ENCODE results near the gene APBB3.

The APBB3 gene

DNA sequence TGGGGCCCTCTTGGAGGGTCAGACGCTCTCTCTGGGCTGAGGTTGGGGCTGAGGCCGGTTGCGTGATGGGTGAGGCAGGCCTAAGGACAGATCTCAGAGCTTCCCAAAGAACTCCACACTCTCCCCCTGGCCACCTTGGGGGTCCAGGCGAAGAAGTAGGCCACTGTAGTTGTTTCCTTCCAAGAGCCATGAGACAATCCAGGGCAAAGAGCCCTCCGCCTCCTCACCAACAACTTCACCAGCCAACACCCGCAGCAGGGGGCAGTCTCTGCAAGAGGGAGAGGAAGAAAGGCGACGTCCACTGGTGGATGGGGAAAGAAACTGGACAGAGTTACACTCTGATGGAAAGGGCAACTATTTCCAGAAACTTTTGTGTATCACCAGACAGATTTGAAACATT lies 10.9 kb upstream of the APBB3 start:
- peak; percentile 30 for DNase-seq (ENCODE audit: low spot score)

DNA sequence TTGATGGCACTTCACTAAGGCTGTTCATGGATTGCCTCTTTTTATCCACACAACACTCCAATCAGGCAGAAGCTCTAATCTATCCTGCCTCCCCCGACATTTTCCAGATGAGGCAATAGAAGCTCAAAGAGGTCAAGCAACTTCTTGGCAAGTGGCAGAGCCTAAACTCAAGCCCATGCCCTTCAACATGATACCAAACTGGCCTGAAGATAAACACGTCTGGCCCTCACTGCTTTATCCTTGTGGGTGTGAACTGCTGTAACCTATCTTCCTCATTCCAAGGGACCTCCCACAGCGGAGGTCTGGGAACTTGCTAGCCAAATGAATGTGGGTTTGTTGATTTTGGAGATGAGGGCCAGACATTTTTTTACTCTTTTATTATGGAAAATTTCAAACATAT lies 9.8 kb upstream of the APBB3 start:
- no peak for DNase-seq (ENCODE audit: low spot score)

DNA sequence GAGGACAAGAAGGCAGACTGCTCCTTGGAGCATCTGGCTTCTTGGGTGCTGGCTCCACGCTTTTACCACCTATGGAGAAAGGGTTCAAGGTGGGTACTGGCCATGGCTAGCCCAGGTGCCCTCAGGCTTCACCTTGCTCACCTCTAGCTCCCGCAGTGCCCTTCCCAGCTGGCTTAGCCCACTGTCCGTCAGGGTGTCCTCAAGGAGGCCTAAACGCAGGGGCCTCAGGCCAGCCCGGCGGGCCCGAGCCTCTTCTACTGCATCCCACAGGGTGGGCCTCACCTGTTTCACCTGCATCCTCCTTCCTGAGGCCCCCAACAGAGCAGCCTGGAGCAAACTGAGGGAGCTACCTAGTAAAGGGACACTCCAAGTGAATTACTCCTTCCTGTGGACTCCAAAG lies 9.3 kb upstream of the APBB3 start:
- no peak for DNase-seq (ENCODE audit: low spot score)

DNA sequence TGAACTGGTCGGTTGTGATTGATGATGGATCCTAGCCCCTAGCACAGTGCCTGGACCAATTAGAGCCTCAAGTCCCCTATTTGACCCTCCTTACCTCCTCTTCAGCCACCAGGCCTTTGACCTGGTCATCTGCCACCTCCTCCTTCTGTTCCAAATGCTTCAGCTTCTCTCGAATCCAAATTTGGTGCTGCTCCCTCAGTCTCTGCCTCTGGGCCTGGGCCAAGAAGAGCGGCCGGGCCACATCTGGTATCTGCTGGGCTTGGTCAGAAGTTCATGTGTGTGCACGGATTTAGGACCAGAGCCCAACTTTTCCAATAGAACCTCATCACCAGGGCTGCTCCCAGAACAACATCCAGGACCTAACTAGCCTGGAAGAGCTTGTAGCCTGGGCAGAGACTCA lies 6.7 kb upstream of the APBB3 start:
- no peak for DNase-seq (ENCODE audit: low spot score)

DNA sequence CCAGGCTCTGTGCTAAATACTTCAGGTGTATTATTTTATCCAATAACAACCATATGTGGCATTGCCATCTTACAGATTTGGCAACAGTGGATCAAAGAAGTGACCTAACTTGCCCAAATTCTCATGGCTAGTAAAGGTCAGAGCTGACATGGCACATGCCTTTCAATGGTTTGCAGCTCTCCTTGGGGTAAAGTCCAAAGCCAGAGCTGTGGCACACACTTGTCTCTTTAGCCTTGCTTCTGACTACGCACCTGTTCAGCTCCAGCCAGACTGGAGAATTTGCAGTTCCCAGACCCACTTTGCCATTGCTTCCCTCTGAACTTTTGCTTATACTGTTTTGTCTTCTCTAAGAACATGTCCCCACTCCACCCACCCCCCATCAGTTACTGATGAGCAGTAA lies 6.1 kb upstream of the APBB3 start:
- no peak for DNase-seq (ENCODE audit: low spot score)

DNA sequence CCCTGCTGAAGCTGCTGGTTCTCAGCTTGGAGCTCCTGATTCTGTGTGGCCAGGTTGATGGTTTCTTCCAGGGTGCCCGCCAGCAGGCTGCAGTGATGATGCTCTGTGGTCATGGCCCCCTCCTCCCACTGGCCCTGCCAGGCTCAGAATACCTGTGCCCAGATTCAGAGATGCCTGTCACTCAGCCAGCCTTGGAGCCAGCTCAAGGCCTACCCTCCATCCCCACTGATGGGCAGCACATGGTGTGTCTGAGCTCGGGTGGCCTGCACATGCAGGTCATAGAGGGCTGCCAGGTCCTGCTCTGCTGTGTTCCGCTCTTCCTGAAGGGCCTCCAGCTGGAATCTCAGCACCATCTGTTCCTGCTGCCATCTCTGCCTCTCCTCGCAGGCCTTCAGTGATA lies 5.7 kb upstream of the APBB3 start:
- no peak for DNase-seq (ENCODE audit: low spot score)

DNA sequence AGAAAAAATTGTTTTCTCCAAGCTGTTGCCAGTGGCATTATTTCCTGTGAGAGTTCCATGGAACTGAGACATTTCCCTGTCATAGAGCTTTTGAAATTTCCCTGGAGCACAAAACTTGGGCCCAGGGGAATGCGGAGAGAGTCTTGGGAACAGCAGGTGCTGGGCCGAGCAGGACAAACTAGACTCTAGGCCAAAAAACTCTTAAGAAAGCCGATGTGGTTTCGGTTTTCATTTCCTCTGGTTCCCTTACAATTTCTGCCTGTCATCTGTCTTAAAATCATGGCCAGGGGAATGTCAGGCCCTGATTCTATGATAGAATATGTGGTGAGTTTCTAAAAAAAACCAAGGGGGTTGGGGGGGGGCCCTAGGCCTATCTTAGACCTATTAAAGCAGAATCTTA lies 4.8 kb upstream of the APBB3 start:
- no peak for DNase-seq (ENCODE audit: low spot score)

DNA sequence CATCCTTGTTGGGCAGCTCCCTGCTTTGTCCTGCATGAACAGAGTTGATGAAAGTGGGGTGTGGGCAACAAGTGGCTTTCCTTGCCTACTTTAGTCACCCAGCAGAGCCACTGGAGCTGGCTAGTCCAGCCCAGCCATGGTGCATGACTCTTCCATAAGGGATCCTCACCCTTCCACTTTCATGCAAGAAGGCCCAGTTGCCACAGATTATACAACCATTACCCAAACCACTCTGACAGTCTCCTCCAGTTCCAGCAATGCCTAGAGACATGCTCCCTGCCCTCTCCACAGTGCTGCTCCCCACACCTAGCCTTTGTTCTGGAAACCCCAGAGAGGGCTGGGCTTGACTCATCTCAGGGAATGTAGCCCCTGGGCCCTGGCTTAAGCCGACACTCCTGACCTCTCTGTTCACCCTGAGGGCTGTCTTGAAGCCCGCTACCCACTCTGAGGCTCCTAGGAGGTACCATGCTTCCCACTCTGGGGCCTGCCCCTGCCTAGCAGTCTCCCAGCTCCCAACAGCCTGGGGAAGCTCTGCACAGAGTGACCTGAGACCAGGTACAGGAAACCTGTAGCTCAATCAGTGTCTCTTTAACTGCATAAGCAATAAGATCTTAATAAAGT lies 4.2 kb upstream of the APBB3 start:
- no peak for DNase-seq (ENCODE audit: low spot score)

DNA sequence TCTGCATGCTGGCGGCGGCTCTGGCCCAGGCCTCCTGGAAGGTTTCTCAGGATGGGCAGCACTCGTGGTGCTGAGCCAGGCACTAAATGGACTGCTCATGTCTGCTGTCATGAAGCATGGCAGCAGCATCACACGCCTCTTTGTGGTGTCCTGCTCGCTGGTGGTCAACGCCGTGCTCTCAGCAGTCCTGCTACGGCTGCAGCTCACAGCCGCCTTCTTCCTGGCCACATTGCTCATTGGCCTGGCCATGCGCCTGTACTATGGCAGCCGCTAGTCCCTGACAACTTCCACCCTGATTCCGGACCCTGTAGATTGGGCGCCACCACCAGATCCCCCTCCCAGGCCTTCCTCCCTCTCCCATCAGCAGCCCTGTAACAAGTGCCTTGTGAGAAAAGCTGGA lies 3.5 kb upstream of the APBB3 start:
- DNase-seq (ENCODE audit: low spot score) = no peak

DNA sequence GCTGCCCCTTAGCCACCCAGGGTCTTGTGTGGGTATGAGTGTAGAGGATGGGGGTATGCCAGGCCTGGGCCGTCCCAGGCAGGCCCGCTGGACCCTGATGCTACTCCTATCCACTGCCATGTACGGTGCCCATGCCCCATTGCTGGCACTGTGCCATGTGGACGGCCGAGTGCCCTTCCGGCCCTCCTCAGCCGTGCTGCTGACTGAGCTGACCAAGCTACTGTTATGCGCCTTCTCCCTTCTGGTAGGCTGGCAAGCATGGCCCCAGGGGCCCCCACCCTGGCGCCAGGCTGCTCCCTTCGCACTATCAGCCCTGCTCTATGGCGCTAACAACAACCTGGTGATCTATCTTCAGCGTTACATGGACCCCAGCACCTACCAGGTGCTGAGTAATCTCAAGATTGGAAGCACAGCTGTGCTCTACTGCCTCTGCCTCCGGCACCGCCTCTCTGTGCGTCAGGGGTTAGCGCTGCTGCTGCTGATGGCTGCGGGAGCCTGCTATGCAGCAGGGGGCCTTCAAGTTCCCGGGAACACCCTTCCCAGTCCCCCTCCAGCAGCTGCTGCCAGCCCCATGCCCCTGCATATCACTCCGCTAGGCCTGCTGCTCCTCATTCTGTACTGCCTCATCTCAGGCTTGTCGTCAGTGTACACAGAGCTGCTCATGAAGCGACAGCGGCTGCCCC lies 2.9 kb upstream of the APBB3 start:
- no peak for DNase-seq (ENCODE audit: low spot score)

DNA sequence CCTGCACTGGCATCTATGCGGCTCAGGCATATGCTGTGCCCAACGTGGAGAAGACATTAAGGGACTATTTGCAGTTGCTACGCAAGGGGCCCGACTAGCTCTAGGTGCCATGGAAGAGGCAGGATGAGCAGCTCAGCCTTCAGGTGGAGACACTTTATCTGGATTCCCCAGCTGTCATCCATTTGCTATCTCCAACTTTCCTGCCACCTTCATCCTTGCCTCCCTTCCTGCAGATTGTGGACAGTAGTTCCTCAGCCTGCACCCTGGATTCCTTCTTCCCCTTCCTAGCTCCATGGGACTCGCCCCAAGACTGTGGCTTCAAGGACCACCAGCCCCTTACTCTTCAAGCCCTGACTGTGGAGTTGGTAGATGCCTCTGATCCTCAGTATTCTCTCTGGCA lies 2.3 kb upstream of the APBB3 start:
- no peak for DNase-seq (ENCODE audit: low spot score)

DNA sequence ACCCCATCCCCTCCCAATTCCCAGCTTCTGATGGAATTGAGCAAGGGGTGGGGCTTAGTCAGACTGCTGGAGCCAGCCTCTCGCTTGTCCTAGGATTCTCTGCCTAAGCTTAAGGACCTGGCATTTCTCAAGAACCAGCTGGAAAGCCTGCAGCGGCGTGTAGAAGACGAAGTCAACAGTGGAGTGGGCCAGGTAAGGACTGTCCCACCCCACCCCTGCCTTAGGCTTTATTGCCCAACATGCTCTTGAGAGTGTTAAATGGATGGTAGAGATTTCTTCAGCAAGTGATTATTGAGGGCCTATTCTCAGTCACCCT lies 1.3 kb upstream of the APBB3 start:
- no peak for DNase-seq (ENCODE audit: low spot score)

DNA sequence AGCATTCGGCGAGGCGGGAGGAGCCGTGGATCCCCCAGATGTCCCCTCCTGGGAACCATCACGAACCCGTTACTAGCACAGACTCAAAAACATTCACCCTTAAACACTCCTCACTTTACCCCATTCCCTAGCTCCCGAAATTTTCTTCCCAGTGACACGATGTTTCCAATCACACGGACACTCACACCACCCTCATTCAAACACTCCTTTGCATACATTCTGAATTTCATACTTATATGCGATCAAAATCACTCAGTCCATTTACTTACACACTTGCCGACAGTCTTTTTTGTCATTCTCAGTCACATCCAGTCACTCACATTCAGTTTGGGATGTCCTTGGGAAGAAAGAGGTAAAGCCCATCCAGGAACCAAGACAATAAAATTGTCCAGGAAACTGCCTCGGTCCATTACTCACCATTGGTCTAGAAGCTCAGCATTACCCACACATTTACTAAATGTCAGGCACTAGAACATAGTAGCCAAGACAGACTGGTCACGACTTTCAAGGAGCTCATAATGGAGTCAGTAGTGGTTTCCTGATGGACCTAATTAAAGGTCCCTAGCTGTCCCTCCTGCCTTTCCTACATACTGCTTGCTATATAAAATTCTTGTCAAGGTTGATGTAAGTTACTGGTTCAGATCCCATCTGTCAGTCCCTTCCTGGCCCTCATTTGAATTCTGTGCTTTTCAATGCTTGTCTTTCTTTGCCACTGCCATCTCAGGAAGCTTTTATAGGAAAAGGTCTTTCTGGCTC lies 804 bp upstream of the APBB3 start:
- DNase-seq (ENCODE audit: low spot score) = no peak

DNA sequence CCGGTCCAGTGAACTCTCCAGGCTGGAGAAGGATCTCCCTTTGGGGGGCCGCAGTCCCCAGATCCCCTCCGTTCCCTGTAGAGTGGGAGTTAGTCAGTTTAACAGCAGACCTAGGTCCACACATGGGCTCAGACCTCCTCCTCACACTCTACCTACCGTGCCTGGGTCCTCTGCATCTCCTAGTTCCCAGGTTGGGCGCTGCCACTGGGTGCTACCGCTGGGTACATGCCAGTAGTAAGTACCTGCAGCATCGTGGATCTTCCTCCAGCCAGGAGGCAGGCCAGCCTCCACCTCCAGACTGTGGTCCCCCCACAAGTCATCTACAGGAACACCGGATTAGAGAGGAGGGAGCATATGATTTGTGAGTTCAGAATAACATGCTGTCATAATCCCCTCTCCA lies 802 bp downstream of the APBB3 start:
- DNase-seq (ENCODE audit: low spot score) = no peak

DNA sequence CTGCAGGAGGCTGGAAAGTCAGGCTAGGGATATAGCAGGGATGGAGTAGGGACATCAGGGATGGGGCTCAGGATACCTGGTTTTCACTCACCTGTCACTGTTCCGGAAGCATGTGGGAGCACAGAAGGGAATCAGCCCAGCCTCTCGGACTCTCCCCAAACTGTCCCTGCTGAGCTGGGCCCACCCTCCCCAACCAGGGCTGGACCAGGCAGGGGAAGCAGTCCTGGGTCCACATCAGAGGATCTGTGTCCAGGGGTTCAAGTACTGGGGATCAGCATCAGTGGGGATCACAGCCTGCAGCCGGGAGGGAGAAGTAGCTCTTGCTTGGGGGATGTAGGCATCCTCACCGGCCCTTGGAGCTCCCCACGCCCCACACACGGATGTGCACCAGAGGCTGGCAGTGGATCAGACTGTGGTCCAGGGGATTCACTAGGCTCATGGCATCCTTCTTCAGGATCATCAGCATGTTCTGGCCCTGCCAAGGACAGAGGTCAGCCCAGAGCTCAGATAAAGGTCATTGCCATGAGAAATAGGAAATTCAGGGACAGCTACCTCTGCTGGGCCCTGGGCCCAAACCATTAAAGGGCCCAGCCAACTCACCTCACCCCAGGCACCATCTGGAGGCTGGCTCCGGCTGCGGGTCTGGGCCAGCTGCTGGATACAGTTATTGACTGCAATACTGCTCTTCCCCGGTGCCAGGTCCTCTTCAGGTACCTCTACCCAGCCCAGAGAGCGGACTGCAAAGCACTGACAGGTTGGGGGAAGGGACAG lies 2.5 kb downstream of the APBB3 start:
- DNase-seq (ENCODE audit: low spot score) = no peak

DNA sequence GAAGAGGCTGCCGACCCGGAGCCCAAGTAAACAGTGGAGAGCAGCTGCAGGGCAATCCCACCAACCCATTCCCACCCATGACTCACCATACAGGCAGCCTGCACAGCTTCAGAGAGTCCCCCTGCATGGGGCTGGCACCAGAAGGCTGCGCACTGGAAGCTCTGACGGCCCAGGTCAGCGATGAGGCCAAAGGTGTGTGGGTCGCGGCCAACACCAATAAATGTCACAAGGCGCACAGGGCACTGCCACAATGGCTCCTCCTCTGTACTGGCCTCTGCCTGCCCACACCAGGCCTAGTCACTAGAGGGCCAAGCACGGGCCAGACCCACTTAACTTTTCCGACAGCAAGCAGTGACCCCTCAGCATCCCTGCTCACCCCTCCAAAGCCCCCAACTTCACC lies 4.2 kb downstream of the APBB3 start:
- no peak for DNase-seq (ENCODE audit: low spot score)

DNA sequence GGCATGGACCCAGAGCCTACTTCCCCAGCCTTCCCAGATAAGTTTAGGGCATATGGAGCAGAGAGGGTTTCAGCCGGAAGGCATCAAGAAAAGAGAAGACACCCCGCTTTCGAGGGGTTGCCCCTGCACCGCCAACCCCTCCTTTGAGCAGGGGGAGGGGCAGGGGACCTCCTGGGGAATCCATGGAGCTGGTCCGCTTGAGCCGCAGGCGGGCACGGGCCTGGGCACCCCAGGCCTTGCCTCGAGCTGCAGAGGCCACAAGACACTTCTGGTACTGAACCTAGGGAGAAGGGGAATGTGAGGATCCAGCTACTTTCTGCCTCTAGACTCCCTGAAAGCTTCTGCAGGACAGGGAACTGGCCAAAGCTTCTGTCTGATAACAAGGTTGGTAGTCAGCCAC lies 5.9 kb downstream of the APBB3 start:
- no peak for DNase-seq (ENCODE audit: low spot score)

DNA sequence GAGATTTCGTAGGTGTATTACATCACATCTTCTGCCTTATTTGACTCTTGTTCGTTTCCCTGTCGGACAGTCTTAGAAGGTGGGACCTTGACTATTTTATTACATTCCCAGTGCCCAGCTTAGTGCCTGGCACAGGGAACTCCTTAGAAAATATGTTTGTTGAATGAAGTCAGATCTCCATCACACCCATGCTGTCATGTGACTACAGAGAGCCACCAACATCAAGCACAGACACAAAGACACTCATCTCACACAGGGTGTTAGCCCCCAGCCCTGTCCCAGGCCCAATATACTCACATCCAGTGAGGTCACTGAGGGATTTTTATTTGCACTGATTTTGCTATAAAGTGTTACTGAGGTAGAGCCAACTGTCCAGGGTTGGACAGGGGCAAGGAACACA lies 6.4 kb downstream of the APBB3 start:
- no peak for DNase-seq (ENCODE audit: low spot score)

DNA sequence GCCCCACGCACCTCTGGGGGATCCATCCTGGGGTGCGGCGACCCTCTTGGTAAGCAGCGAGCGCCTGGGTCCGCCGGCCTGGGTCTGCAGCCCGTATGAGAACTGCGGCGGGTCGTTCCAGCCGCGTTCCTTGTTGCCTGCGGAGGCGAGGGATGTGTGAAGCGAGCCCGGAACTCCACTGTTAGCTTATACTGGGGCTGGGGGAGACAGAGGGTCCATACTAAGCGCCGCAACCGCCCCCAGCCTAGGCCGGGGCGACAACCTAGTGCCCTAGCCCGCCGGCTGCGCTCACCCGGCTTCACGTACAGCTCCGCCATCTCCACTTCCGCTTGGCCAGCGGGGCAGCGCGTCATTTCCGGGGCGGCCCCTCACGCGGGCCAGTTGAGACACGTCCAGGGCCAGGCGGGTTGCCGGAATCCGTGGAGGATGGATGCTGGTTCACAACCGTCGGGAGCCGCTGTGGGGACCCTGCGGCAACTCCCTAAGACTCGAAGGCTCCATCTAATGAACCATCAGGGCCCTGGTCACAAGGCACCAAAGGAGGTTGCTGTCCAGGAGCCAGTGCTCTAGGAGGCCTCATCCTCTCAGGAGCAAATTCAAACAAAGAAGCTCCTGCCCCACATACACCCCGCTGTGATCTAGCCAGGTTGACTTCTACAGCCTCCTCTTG lies 7.1 kb downstream of the APBB3 start, which contains the start of gene SRA1:
TSS of gene SRA1 (minus strand) at position 338 of the 670 bp plus-strand sequence. CDS start at position 317, 21 bp downstream.
- peak; percentile 95 for DNase-seq (ENCODE audit: low spot score)

DNA sequence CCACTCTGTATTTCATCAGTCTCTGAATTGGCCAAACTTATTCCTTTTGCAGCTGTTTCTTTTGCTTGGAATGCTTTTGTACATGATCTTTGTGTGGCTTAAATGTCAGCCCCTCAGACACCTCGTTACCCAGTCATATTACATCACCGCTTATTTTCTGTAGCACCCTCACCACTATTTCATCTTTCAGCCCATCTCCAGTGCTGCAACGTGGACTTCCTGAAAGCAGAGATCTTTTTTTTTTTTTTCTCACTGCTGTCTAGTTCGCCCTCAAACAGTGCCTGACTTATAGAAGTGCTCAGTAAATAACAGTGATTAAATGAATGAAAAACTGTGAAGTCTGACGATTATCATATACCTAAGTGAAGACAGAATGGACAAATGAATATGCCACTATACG lies 8.0 kb downstream of the APBB3 start:
- no peak for DNase-seq (ENCODE audit: low spot score)

DNA sequence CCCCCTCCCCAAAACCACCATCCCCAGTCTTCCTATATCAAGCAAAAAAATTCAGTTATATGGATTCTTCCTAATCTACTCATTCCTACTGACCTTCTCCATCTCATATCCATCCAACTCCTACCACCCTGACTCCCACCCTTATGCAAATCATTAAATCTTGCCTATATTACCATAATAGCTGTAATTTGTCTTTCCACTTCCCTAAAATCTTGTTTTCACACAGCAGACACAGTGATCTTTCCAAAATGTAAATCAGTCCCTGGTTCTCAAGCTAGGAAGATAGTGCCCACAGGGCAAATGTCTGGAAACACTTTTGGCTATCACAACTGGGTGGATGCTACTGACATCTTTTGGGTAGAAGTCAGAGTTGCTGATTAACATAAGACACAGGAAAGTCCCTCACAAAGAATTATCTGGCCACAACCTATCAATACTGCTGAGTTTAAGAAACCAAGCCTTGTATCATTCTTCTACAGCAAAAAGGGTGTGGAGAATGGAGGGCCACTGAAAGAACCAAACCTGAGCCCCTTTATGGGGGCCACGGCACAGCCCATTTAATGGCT lies 8.6 kb downstream of the APBB3 start:
- no peak for DNase-seq (ENCODE audit: low spot score)

DNA sequence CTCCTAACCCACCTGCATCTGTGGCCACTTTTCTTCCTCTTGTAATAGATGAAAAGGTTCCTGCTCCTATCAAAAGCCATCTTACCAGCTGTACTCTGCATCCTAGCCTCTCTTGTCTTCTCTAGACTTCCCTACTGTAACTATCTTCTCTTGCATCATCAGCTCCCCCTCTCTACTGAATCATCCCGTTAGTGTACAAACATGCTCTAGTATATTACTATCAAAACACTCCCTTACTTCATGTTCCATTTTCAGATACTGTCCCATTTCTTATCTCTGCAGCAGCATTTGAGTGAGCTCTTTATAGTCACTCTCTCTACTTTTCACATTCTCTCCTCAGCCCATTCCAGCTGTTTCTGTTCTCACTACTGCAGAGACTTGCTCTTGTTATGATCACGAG lies 9.9 kb downstream of the APBB3 start:
- no peak for DNase-seq (ENCODE audit: low spot score)

All from HuH-7.5 (cell line).